Neural crest cell (in vitro differentiated cells): ENCODE data around the gene CREB3L1. TPM values are rescaled to one million over a fixed set of nuclear protein-coding genes. Genes with fewer than 3 reads are reported as not detected.
A peak's percentile ranks its signal among the peaks of the same experiment; 100 is the strongest.
"Not testable (repeated sequence)": the region's sequence is repeated elsewhere in the genome, so short reads cannot be mapped to it uniquely, and the experiment has no call there.

ENCODE experiments used
- DNase-seq: peaks from one replicate; pipeline ENCODE4 v3.0.0; 2021; ENCODE audit warnings: low read depth, mixed read lengths, low spot score
- H3K27ac Mint-ChIP-seq: one replicate; pipeline ENCODE4 v1.8.0; 2021; ENCODE audit warnings: mild to moderate bottlenecking, mixed read lengths; ENCODE audit not compliant: unreplicated experiment
- H3K27me3 Mint-ChIP-seq: 2 replicates; pipeline ENCODE4 v1.8.0; 2021; ENCODE audit warnings: low read depth, mild to moderate bottlenecking, mixed read lengths
- H3K36me3 Mint-ChIP-seq: 2 replicates; pipeline ENCODE4 v1.8.0; 2021; ENCODE audit warnings: low read depth, mild to moderate bottlenecking, mixed read lengths
- H3K4me1 Mint-ChIP-seq: 2 replicates; pipeline ENCODE4 v1.8.0; 2021; ENCODE audit warnings: mixed read lengths
- H3K4me3 Mint-ChIP-seq: one replicate; pipeline ENCODE4 v1.8.0; 2021; ENCODE audit warnings: mild to moderate bottlenecking, mixed read lengths
- H3K9me3 Mint-ChIP-seq: 2 replicates; pipeline ENCODE4 v1.8.0; 2021; ENCODE audit warnings: mixed read lengths
- total RNA-seq: library from RNA; stranded (reverse); gene quantifications from 2 replicates; pipeline ENCODE4 v1.2.1, GENCODE V29; 2021
- TF ChIP-seq, protein P1 (sequence below): fragments of 200-600 bp; sonication (generic); conservative IDR thresholded peaks from 2 replicates; pipeline ENCODE4 v1.5.0; 2021; ENCODE audit warnings: antibody characterized with exemption, mild to moderate bottlenecking

Gene CREB3L1
- total RNA-seq, 1 donor from 2014 or later = 0.75 TPM

DNA sequence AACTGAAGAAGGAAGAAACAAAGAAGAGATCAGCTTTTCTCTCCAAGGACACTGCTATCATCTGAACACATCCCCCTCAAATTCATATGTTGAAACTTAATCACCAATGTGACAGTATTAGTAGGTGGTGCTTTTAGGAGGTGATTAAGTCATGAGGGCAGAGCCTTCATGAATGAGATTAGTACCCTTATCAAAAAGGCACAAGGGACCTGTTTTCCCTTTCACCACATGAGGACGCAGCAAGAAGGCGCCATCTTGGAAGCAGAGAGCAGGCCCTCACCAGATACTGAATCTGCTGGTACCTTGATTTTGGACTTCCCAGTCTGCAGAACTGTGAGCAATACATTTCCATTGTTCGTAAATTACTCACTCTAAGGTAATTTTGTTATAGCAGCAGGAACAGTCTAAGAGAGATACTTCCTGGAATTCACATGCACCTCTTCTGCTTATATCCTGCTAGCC is 20.9 kb upstream of the CREB3L1 start:
- Mint-ChIP-seq H3K27ac (no peak overlapping the region), H3K36me3 (no peaks in the 10 kb centered on the region), H3K27me3 (no peaks in the 10 kb centered on the region), H3K4me1 (peaks cover 7% of the 10 kb centered on the region), H3K4me3 (no peak overlapping the region), H3K9me3 (no peaks in the 10 kb centered on the region)
- no peak for DNase-seq
- TF ChIP-seq, protein P1, sequence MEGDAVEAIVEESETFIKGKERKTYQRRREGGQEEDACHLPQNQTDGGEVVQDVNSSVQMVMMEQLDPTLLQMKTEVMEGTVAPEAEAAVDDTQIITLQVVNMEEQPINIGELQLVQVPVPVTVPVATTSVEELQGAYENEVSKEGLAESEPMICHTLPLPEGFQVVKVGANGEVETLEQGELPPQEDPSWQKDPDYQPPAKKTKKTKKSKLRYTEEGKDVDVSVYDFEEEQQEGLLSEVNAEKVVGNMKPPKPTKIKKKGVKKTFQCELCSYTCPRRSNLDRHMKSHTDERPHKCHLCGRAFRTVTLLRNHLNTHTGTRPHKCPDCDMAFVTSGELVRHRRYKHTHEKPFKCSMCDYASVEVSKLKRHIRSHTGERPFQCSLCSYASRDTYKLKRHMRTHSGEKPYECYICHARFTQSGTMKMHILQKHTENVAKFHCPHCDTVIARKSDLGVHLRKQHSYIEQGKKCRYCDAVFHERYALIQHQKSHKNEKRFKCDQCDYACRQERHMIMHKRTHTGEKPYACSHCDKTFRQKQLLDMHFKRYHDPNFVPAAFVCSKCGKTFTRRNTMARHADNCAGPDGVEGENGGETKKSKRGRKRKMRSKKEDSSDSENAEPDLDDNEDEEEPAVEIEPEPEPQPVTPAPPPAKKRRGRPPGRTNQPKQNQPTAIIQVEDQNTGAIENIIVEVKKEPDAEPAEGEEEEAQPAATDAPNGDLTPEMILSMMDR = no peak

DNA sequence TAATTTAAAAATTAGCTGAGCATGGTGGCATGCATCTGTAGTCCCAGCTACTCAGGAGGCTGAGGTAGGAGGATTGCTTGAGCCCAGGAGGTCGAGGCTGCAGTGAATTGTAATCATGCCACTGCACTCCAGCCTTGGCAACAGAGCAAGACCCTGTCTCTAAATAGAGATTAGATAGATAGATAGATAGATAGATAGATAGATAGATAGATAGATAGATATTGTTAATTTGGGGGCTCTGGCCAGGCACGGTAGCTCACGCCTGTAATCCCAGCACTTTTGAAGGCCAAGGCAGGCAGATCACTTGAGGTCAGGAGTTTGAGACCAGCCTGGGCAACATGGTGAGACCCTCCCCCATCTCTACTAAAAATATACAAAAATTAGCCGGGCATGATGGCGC is 18.1 kb upstream of the CREB3L1 start:
- DNase-seq, H3K9me3 Mint-ChIP-seq, H3K36me3 Mint-ChIP-seq, H3K4me3 Mint-ChIP-seq, H3K27ac Mint-ChIP-seq, H3K4me1 Mint-ChIP-seq, H3K27me3 Mint-ChIP-seq: not testable (repeated sequence)

DNA sequence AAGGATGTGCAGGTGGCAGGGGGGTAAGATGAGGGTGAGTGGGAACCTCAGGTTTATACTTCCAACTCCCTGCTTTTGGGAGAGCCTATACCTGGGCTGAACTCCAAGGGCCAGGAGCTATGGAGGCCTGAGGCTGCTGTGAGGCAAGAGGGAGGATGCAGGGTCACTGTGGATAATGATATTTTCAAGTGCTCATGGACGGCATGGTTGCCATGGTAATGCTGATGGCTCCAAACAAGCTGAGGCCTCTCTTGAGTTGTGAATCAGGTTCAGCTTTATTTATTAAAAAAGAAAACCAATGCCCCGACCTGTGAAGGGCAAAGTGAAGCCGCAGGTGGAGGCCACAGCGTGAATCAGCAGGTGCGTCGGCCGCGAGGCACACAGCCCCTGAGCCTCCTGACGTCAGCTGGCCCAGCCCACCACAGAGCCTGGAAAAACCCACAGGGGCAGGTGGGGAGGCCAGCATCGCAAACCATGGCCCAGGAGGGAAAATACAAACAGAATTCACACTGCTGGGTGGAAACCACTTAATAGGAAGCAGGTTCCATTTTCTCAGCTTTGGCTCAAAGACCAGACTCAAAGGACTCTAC is 17.4 kb upstream of the CREB3L1 start:
- Mint-ChIP-seq H3K9me3 (peaks cover 4% of the 10 kb centered on the region), H3K4me1 (no peaks in the 10 kb centered on the region), H3K4me3 (no peak overlapping the region), H3K27me3 (no peaks in the 10 kb centered on the region), H3K27ac (no peak overlapping the region), H3K36me3 (no peaks in the 10 kb centered on the region)
- DNase-seq = no peak
- TF ChIP-seq, protein P1 = no peak

DNA sequence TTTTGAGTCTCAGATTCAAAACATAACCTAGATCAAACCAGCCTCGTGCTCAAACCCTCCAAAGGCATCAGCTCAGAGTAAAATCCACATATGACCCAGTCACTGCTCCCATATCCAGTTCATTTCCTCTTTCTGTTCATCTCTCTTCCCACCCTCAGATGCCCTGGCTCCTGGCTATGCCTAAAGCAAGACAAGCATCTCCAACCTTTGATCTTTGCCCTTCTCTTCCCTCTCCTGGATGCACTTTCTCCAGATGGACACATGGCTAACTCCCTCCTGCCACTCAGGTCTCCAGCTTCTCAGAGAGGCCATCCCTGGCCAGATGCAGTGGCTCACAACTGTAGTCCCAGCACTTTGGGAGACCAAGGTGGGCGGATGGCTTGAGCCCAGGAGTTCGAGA is 14.3 kb upstream of the CREB3L1 start:
- Mint-ChIP-seq H3K9me3 (peaks cover 4% of the 10 kb centered on the region), H3K27me3 (no peaks in the 10 kb centered on the region), H3K4me1 (no peaks in the 10 kb centered on the region), H3K27ac (no peak overlapping the region), H3K36me3 (no peaks in the 10 kb centered on the region), H3K4me3 (no peak overlapping the region)
- TF ChIP-seq, protein P1 = no peak
- no peak for DNase-seq

DNA sequence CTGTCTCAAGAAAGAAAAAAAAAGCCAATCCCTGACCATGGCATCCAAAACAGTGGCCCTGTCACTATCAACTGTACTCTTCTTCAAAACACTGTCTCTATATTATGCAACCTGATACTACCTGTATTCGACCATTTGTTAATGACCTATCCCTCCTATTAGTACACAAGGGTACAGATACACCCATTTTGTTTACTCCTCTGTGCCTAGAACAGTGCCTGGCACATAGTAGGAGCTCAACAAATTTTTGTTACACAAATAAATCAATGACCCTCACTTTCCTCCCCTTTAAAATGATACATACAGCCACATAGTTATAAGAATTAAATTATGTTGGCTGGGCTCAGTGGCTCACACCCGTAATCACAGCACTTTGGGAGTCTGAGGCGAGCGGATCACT is 13.4 kb upstream of the CREB3L1 start:
- TF ChIP-seq, protein P1 = no peak
- no peak for DNase-seq
- Mint-ChIP-seq H3K9me3 (peaks cover 4% of the 10 kb centered on the region), H3K36me3 (no peaks in the 10 kb centered on the region), H3K4me3 (no peak overlapping the region), H3K27me3 (peaks cover 3% of the 10 kb centered on the region), H3K27ac (no peak overlapping the region), H3K4me1 (no peaks in the 10 kb centered on the region)

DNA sequence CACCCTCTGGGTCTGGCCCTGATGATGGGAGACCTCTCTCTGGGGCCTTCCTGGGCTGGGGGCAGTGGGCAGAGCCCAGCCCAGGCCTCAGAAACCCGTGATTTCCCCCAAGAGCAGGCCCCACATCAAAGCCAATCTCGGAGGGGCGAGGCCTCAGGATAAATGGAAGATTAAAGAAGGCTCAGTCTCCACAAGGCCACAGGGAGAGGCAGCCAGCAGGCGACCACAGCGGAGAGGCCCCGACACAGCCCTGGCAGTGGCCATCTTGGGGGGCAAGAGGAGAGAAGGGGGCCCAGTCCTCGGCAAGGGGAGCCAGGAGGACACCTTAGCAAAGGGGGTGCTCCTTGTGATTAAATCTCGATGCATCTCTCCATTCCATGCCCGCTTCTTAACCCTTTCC is 12.5 kb upstream of the CREB3L1 start:
- Mint-ChIP-seq H3K4me3 (no peak overlapping the region), H3K4me1 (no peaks in the 10 kb centered on the region), H3K27me3 (peaks cover 3% of the 10 kb centered on the region), H3K36me3 (no peaks in the 10 kb centered on the region), H3K27ac (peak overlapping the region; percentile 12), H3K9me3 (peaks cover 4% of the 10 kb centered on the region)
- DNase-seq = no peak
- TF ChIP-seq, protein P1 = no peak
